ENCODE data around the gene ZDHHC11.
"Not testable (repeated sequence)": the region's sequence is repeated elsewhere in the genome, so short reads cannot be mapped to it uniquely, and the experiment has no call there.

The ZDHHC11 gene

GRCh38 chr5:747303-747844, 103.4 kb downstream of the ZDHHC11 start:
- DNase-seq (ENCODE audit: low read depth), result not testable (repeated sequence)

- DNase-seq (ENCODE audit: low read depth), result no peak
Measured at GRCh38 chr5:746258-746761, 104.5 kb downstream of the ZDHHC11 start.
